NCI-H510A treated with DMSO at 0.1 percent for 48 hours (cell line): Measurements from ENCODE around the gene DRAXIN.

Experiments used
- DNase-seq: peaks from one replicate; lab custom pipeline; 2025; lab: John Stamatoyannopoulos, UW

The DRAXIN gene

GRCh38 chr1:11685210-11685752, 6.2 kb upstream of the DRAXIN start:
- DNase-seq: no peak

GRCh38 chr1:11688506-11688905, 3.0 kb upstream of the DRAXIN start:
- no peak for DNase-seq

GRCh38 chr1:11690397-11691301, 861 bp upstream of the DRAXIN start:
- DNase-seq: peak; percentile 90

- peak; percentile 64 for DNase-seq
These were observed 610 bp downstream of the DRAXIN start for GRCh38 chr1:11691928-11692711.

GRCh38 chr1:11693024-11693590, 1.6 kb downstream of the DRAXIN start:
- peak; percentile 53 for DNase-seq

- DNase-seq: no peak
These were observed 2.4 kb downstream of the DRAXIN start for GRCh38 chr1:11693917-11694316.

GRCh38 chr1:11695861-11696260, 4.4 kb downstream of the DRAXIN start:
- no peak for DNase-seq

- no peak for DNase-seq
These were observed 5.8 kb downstream of the DRAXIN start for GRCh38 chr1:11697188-11697892.

- no peak for DNase-seq
These were observed 6.3 kb downstream of the DRAXIN start for GRCh38 chr1:11697893-11698210.

- DNase-seq: no peak
These were observed 9.3 kb downstream of the DRAXIN start for GRCh38 chr1:11700601-11701467.

GRCh38 chr1:11701551-11701961, 10.0 kb downstream of the DRAXIN start:
- DNase-seq: no peak

GRCh38 chr1:11701981-11702803, 10.7 kb downstream of the DRAXIN start:
- DNase-seq: no peak

- DNase-seq: no peak
These were observed 12.1 kb downstream of the DRAXIN start for GRCh38 chr1:11703357-11704193.

- DNase-seq: no peak
These were observed 12.7 kb downstream of the DRAXIN start for GRCh38 chr1:11704194-11704529.

- DNase-seq: no peak
These were observed 13.4 kb downstream of the DRAXIN start for GRCh38 chr1:11704691-11705475.

GRCh38 chr1:11705596-11705995, 14.1 kb downstream of the DRAXIN start:
- DNase-seq: no peak

GRCh38 chr1:11706292-11706691, 14.8 kb downstream of the DRAXIN start:
- DNase-seq: no peak

- peak; percentile 81 for DNase-seq
These were observed 16.2 kb downstream of the DRAXIN start for GRCh38 chr1:11707621-11708276.
